Glutamatergic neuron (in vitro differentiated cells): ENCODE data around the gene IDS. TPM values are rescaled to one million over a fixed set of nuclear protein-coding genes. Genes with fewer than 3 reads are reported as not detected.
"Not testable (repeated sequence)": the region's sequence is repeated elsewhere in the genome, so short reads cannot be mapped to it uniquely, and the experiment has no call there.

ENCODE experiments used
- DNase-seq: peaks from one replicate; pipeline ENCODE4 v3.0.0; 2022
- H3K27ac Mint-ChIP-seq: one replicate; pipeline ENCODE4 v1.8.0; 2020; ENCODE audit warnings: mild to moderate bottlenecking, mixed read lengths, inconsistent platforms; ENCODE audit not compliant: unreplicated experiment
- H3K27me3 Mint-ChIP-seq: one replicate; pipeline ENCODE4 v1.8.0; 2020; ENCODE audit warnings: mild to moderate bottlenecking, moderate library complexity, mixed read lengths, inconsistent platforms; ENCODE audit not compliant: unreplicated experiment
- H3K36me3 Mint-ChIP-seq: one replicate; pipeline ENCODE4 v1.8.0; 2020; ENCODE audit warnings: mild to moderate bottlenecking, mixed read lengths, inconsistent platforms; ENCODE audit not compliant: unreplicated experiment
- H3K4me1 Mint-ChIP-seq: one replicate; pipeline ENCODE4 v1.8.0; 2020; ENCODE audit warnings: mild to moderate bottlenecking, low read depth, mixed read lengths, inconsistent platforms; ENCODE audit not compliant: unreplicated experiment
- H3K4me3 Mint-ChIP-seq: one replicate; pipeline ENCODE4 v1.8.0; 2020; ENCODE audit warnings: mild to moderate bottlenecking, mixed read lengths, inconsistent platforms; ENCODE audit not compliant: unreplicated experiment
- H3K9me3 Mint-ChIP-seq: one replicate; pipeline ENCODE4 v1.8.0; 2020; ENCODE audit warnings: mild to moderate bottlenecking, moderate library complexity, mixed read lengths, inconsistent platforms; ENCODE audit not compliant: unreplicated experiment
- total RNA-seq: library from RNA; stranded (reverse); fragmentation: NEBNext Ultra II Directional; extraction: Animal tissue kit (Norgen Biotek cat#: 25700); gene quantifications from one replicate; pipeline ENCODE4 v1.2.1, GENCODE V29; 2021; ENCODE audit not compliant: unreplicated experiment
- TF ChIP-seq, protein P1 (sequence below): fragments of 200-600 bp; sonication (generic); IDR thresholded peaks from one replicate; pipeline ENCODE4 v1.5.0; 2021; ENCODE audit not compliant: partially characterized antibody, unreplicated experiment

Gene IDS
- total RNA-seq, 1 donor from 2014 or later = 86.4 TPM

DNA sequence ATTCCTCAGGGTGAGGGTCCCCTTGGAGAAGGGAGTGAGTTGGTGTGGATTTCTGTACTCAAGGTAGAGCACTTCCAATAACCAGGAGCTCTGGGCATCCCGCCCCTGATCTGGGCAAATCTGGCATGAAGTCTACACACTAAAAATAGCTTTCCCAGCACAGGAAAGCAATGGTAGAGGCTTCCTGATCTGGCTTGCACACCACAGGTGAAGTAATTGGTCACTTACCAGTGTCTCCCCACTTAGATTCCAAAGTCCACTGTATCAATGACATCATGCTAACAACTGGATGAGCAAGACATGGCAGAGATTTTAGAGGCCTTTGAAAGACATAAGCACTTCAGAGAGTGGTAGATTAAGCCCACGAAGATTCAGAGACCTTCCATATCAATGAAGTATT is 17.8 kb upstream of the IDS start:
- Mint-ChIP-seq H3K36me3 (no peaks in the 10 kb centered on the region), H3K27me3 (no peaks in the 10 kb centered on the region)

GRCh38 chrX:149521438-149521837 is 16.3 kb upstream of the IDS start:
- no peak for DNase-seq
- TF ChIP-seq, protein P1, sequence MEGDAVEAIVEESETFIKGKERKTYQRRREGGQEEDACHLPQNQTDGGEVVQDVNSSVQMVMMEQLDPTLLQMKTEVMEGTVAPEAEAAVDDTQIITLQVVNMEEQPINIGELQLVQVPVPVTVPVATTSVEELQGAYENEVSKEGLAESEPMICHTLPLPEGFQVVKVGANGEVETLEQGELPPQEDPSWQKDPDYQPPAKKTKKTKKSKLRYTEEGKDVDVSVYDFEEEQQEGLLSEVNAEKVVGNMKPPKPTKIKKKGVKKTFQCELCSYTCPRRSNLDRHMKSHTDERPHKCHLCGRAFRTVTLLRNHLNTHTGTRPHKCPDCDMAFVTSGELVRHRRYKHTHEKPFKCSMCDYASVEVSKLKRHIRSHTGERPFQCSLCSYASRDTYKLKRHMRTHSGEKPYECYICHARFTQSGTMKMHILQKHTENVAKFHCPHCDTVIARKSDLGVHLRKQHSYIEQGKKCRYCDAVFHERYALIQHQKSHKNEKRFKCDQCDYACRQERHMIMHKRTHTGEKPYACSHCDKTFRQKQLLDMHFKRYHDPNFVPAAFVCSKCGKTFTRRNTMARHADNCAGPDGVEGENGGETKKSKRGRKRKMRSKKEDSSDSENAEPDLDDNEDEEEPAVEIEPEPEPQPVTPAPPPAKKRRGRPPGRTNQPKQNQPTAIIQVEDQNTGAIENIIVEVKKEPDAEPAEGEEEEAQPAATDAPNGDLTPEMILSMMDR = no peak
- H3K27me3 Mint-ChIP-seq = no peaks in the 10 kb centered on the region
- H3K4me3 Mint-ChIP-seq = no peak overlapping the region
- H3K36me3 Mint-ChIP-seq = no peaks in the 10 kb centered on the region
- no peaks in the 10 kb centered on the region for H3K4me1 Mint-ChIP-seq
- no peaks in the 10 kb centered on the region for H3K9me3 Mint-ChIP-seq
- no peak overlapping the region for H3K27ac Mint-ChIP-seq

More for the DNA sequence above, 17.8 kb upstream of the IDS start:
- DNase-seq = no peak
- TF ChIP-seq, protein P1 = no peak
- Mint-ChIP-seq H3K4me3 (no peak overlapping the region), H3K4me1 (no peaks in the 10 kb centered on the region), H3K9me3 (no peaks in the 10 kb centered on the region), H3K27ac (no peak overlapping the region)

DNA sequence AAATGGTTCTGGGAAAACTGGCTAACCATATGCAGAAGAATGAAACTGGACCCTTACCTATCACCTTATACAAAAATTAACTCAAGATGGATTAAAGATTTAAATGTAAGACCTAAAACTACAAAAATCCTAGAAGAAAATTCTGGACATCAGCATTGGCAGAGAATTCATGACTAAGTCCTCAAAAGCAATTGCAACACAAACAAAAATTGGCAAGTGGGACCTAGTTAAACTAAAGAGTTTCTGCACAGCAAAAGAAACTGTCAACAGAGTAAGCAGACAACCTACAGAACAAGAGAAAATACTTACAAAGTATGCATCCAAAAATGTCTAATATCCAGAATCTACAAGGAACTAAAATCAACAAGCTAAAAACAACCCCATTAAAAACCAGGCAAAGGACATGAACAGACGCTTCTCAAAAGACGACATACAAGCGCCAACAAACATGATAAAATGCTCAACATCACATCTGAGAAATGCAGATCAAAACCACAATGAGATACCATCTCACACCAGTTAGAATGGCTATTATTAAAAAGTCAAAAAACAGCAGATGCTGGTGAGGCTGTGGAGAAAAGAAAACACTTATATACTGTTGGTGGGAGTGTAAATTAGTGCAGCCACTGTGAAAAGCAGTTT is 15.7 kb upstream of the IDS start:
- H3K36me3 Mint-ChIP-seq, H3K9me3 Mint-ChIP-seq, H3K4me3 Mint-ChIP-seq, DNase-seq, H3K27ac Mint-ChIP-seq, H3K4me1 Mint-ChIP-seq, H3K27me3 Mint-ChIP-seq: not testable (repeated sequence)

DNA sequence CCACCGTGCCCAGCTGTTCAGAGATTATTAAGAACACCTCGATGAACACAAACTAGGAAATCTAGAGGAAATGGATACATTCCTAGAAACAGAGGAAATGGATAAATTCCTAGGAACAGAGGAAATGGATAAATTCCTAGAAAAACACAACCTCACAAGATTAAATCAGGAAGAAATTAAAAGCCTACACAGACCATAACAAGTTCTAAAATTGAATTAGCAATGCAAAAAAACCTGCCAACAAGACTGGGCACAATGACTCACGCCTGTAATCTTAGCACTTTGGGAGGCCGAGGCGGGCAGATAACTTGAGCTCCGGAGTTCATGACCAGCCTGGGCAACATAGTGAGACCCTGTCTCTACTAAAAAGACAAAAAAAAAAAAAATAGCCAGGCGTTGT is 13.1 kb upstream of the IDS start:
- no peaks in the 10 kb centered on the region for H3K4me1 Mint-ChIP-seq
- DNase-seq = no peak
- no peak overlapping the region for H3K27ac Mint-ChIP-seq
- no peaks in the 10 kb centered on the region for H3K27me3 Mint-ChIP-seq
- H3K9me3 Mint-ChIP-seq = no peaks in the 10 kb centered on the region
- no peaks in the 10 kb centered on the region for H3K36me3 Mint-ChIP-seq
- H3K4me3 Mint-ChIP-seq = no peak overlapping the region
- TF ChIP-seq, protein P1 = no peak

GRCh38 chrX:149517308-149517707 is 12.2 kb upstream of the IDS start:
- Mint-ChIP-seq H3K4me3 (no peak overlapping the region), H3K4me1 (no peaks in the 10 kb centered on the region), H3K27me3 (no peaks in the 10 kb centered on the region), H3K27ac (no peak overlapping the region), H3K36me3 (no peaks in the 10 kb centered on the region), H3K9me3 (no peaks in the 10 kb centered on the region)
- no peak for DNase-seq
- TF ChIP-seq, protein P1 = no peak
